Caco-2 (cell line): ENCODE results near the gene SSC4D. TPM values are rescaled to one million over a fixed set of nuclear protein-coding genes. Genes with fewer than 3 reads are reported as not detected.
"Not testable (repeated sequence)": the region's sequence is repeated elsewhere in the genome, so short reads cannot be mapped to it uniquely, and the experiment has no call there.

Source experiments
- BruUV-seq: library from RNA; stranded (reverse); fragments of 400-500 nt; replicated peaks from 2 replicates; lab custom pipeline; 2021; lab: Mats Ljungman, UMichigan
- CTCF ChIA-PET: fragments of 300-600 bp; sonication (Branson Sonifier 250); formaldehyde crosslinking; loops from one replicate; lab custom pipeline; 2022; ENCODE audit warnings: antibody characterized with exemption; lab: Charles Lee
- POLR2A ChIA-PET: fragments of 300-600 bp; sonication (Branson Sonifier 250); formaldehyde crosslinking; loops from one replicate; lab custom pipeline; 2022; ENCODE audit warnings: antibody characterized with exemption; lab: Charles Lee
- DNase-seq, 2 experiments: peaks; one replicate each; pipeline versions ENCODE4 v3.0.0 to v3.0.0-alpha.2; 2020 to 2022
- H3K27me3 ChIP-seq: replicated peaks from 2 replicates; pipeline ENCODE4 v1.6.0; 2011; ENCODE audit warnings: low read length; ENCODE audit not compliant: control insufficient read depth, insufficient read depth
- H3K36me3 ChIP-seq: 2 replicates; pipeline ENCODE4 v1.5.1; 2011; ENCODE audit warnings: low read length; ENCODE audit not compliant: control insufficient read depth, insufficient read depth
- H3K4me1 ChIP-seq: fragments of 250-450 bp; sonication (Bioruptor Pico); 2 replicates; pipeline ENCODE4 v1.5.1; 2020; ENCODE audit warnings: mild to moderate bottlenecking
- H3K4me3 ChIP-seq: 2 replicates; pipeline ENCODE4 v1.5.1; 2011; ENCODE audit warnings: low read depth, mild to moderate bottlenecking, control low read depth, low read length
- H3K9me3 ChIP-seq: fragments of 250-450 bp; sonication (Bioruptor Pico); 2 replicates; pipeline ENCODE4 v1.5.1; 2020; ENCODE audit warnings: mild to moderate bottlenecking, moderate library complexity
- H3K27ac Mint-ChIP-seq: one replicate; pipeline ENCODE4 v1.8.0; 2022; ENCODE audit warnings: mixed read lengths; ENCODE audit not compliant: unreplicated experiment
- H3K27me3 Mint-ChIP-seq: one replicate; pipeline ENCODE4 v1.8.0; 2022; ENCODE audit warnings: mixed read lengths; ENCODE audit not compliant: insufficient read depth, unreplicated experiment
- H3K36me3 Mint-ChIP-seq: one replicate; pipeline ENCODE4 v1.8.0; 2022; ENCODE audit warnings: mild to moderate bottlenecking, mixed read lengths; ENCODE audit not compliant: insufficient read depth, unreplicated experiment
- H3K4me1 Mint-ChIP-seq: one replicate; pipeline ENCODE4 v1.8.0; 2022; ENCODE audit warnings: low read depth, mixed read lengths; ENCODE audit not compliant: unreplicated experiment
- H3K4me3 Mint-ChIP-seq: one replicate; pipeline ENCODE4 v1.8.0; 2022; ENCODE audit warnings: mild to moderate bottlenecking, moderate library complexity, mixed read lengths; ENCODE audit not compliant: unreplicated experiment
- H3K9me3 Mint-ChIP-seq: one replicate; pipeline ENCODE4 v1.8.0; 2022; ENCODE audit warnings: mixed read lengths; ENCODE audit not compliant: unreplicated experiment
- CTCF ChIP-seq, 2 experiments: fragments of 200-600 bp in 1 of 2; IDR thresholded peaks; 1 replicate in 1 of 2; 2 replicates in 1 of 2; pipeline versions ENCODE4 v1.5.1 to v1.8.0; 2011 to 2022; ENCODE audit warnings: antibody characterized with exemption in 1 of 2, control low read depth in 1 of 2, inconsistent platforms in 1 of 2, low read depth in 1 of 2, low read length in 1 of 2, mild to moderate bottlenecking in 1 of 2, moderate library complexity in 1 of 2; ENCODE audit not compliant: insufficient read depth in 1 of 2, severe bottlenecking in 1 of 2, unreplicated experiment in 1 of 2
- intact Hi-C: fragments of 100-400 bp; cut with micrococcal nuclease; formaldehyde crosslinking; loops from one replicate; pipeline ENCODE4 v1.10.0; 2022; ENCODE audit not compliant: unreplicated experiment
- total RNA-seq: library from RNA; stranded (reverse); gene quantifications from 2 replicates; pipeline ENCODE4 v1.2.3, GENCODE V29; 2022

The SSC4D gene
- total RNA-seq, 1 experiment from 2014 or later, result 1.6 TPM

- H3K9me3 ChIP-seq, result no peaks in the 10 kb centered on the region
- CTCF ChIA-PET, result no interaction called here
- no TSS peak for BruUV-seq
- Mint-ChIP-seq H3K4me3 (no peak overlapping the region), H3K27me3 (no peaks in the 10 kb centered on the region), H3K36me3 (no peaks in the 10 kb centered on the region), H3K9me3 (no peaks in the 10 kb centered on the region), H3K4me1 (no peaks in the 10 kb centered on the region), H3K27ac (no peak overlapping the region)
- no peak for DNase-seq
- TF ChIP-seq CTCF (IDR thresholded peaks at IDR 0.05; ENCODE audit: insufficient read depth in 1 of 2, low read depth in 1 of 2, low read length in 1 of 2, severe bottlenecking in 1 of 2, unreplicated experiment in 1 of 2), result no peak
- intact Hi-C loops, result no loop called here
- H3K36me3 ChIP-seq, result no peaks in the 10 kb centered on the region
- no peak overlapping the region for H3K4me3 ChIP-seq
- peaks cover 12% of the 10 kb centered on the region; the same call in 1 of the 2 replicates for H3K4me1 ChIP-seq
- POLR2A ChIA-PET, result no interaction called here
- no peaks in the 10 kb centered on the region for H3K27me3 ChIP-seq
These were observed 19.4 kb downstream of the SSC4D start for GRCh38 chr7:76390092-76390491.

DNA sequence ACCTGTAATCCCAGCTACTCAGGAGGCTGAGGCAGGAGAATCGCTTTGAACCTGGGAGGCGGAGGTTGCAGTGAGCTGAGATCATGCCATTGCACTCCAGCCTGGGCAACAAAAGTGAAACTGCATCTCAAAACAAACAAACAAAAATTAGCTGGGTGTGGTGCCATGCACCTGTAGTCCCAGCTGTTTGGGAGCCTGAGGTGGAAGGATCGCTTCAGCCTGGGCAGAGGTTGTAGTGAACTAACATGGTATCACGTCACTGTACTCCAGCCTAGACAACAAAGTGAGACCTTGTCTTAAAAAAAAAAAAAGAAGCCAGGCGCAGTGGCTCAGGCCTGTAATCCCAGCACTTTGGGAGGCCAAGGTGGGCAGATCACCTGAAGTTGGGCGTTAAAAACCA, 21.7 kb downstream of the SSC4D start:
- H3K27ac Mint-ChIP-seq, BruUV-seq, H3K4me1 Mint-ChIP-seq, H3K4me3 ChIP-seq, H3K27me3 Mint-ChIP-seq, H3K9me3 ChIP-seq, H3K36me3 ChIP-seq, CTCF ChIA-PET, H3K4me3 Mint-ChIP-seq, DNase-seq, H3K9me3 Mint-ChIP-seq, POLR2A ChIA-PET, H3K36me3 Mint-ChIP-seq, H3K27me3 ChIP-seq: not testable (repeated sequence)
- intact Hi-C loops, result loop anchor here (1.0 kb wide), 1 partner anchor 23 kb away; no protein-coding TSS in a partner anchor
- peaks cover 12% of the 10 kb centered on the region; the same call in 1 of the 2 replicates for H3K4me1 ChIP-seq

GRCh38 chr7:76386691-76387260, 22.7 kb downstream of the SSC4D start:
- no peak overlapping the region for H3K27ac Mint-ChIP-seq
- POLR2A ChIA-PET, result interaction anchor here (0.5 kb wide), 1 partner anchor 13 kb away, joined by 3 read pairs; no protein-coding TSS in a partner anchor
- no peak for DNase-seq
- no peaks in the 10 kb centered on the region for H3K36me3 Mint-ChIP-seq
- intact Hi-C loops, result no loop called here
- H3K9me3 ChIP-seq, result no peaks in the 10 kb centered on the region
- H3K4me3 Mint-ChIP-seq, result no peak overlapping the region
- no peaks in the 10 kb centered on the region for H3K36me3 ChIP-seq
- CTCF ChIA-PET, result no interaction called here
- no peaks in the 10 kb centered on the region for H3K9me3 Mint-ChIP-seq
- no peaks in the 10 kb centered on the region for H3K4me1 Mint-ChIP-seq
- BruUV-seq, result no TSS peak
- no peaks in the 10 kb centered on the region for H3K27me3 Mint-ChIP-seq
- H3K27me3 ChIP-seq, result no peaks in the 10 kb centered on the region
- no peak for TF ChIP-seq CTCF (IDR thresholded peaks at IDR 0.05; ENCODE audit: insufficient read depth in 1 of 2, low read depth in 1 of 2, low read length in 1 of 2, severe bottlenecking in 1 of 2, unreplicated experiment in 1 of 2)
- no peak overlapping the region for H3K4me3 ChIP-seq
- H3K4me1 ChIP-seq, result peaks cover 7% of the 10 kb centered on the region; the same call in 1 of the 2 replicates
